Ascending aorta (tissue), 2 donors: ENCODE measurements around the gene LIME1. TPM values are rescaled to one million over a fixed set of nuclear protein-coding genes. Genes with fewer than 3 reads are reported as not detected.

Experiments used
- DNase-seq, 2 donors: peaks; one replicate each; pipeline ENCODE4 v3.0.0-alpha.2; 2019; ENCODE audit warnings: low spot score in 2 of 2
- H3K27ac ChIP-seq, 2 donors: fragments of 200-600 bp; sonication (generic); one replicate each; pipeline ENCODE4 v1.5.1; 2016 to 2017; ENCODE audit warnings: mild to moderate bottlenecking in 1 of 2
- H3K27me3 ChIP-seq: fragments of 200-600 bp; sonication (generic); one replicate; pipeline ENCODE4 v1.5.1; 2017
- H3K36me3 ChIP-seq, 2 donors: fragments of 200-600 bp; sonication (generic); one replicate each; pipeline ENCODE4 v1.5.1; 2016
- H3K4me1 ChIP-seq, 2 donors: fragments of 200-600 bp; sonication (generic); one replicate each; pipeline ENCODE4 v1.5.1; 2016 to 2017; ENCODE audit warnings: mild to moderate bottlenecking in 1 of 2
- H3K4me3 ChIP-seq, 2 donors: fragments of 200-600 bp; sonication (generic); one replicate each; pipeline ENCODE4 v1.5.1; 2016 to 2017; ENCODE audit warnings: mild to moderate bottlenecking in 1 of 2
- H3K9me3 ChIP-seq, 2 donors: fragments of 200-600 bp; sonication (generic); one replicate each; pipeline ENCODE4 v1.5.1; 2016
- intact Hi-C: fragments of 100-400 bp; cut with DNase I; formaldehyde crosslinking; loops from one replicate; pipeline ENCODE4 v1.15.1; 2023
- total RNA-seq: library from RNA; depleted of rRNA; stranded (reverse); fragments of >200 nt; gene quantifications from one replicate; pipeline ENCODE4 v1.1.0, GENCODE V29; 2016
- TF ChIP-seq, protein P1 (sequence below), 3 experiments: fragments of 200-600 bp in 2 of 3; fragments of 450-650 bp in 1 of 3; sonication (generic) in 2 of 3; IDR thresholded peaks; one replicate each; pipeline ENCODE4 v1.5.1; 2016 to 2019; ENCODE audit warnings: antibody characterized with exemption in 3 of 3, mild to moderate bottlenecking in 1 of 3, moderate library complexity in 1 of 3

Gene LIME1
- total RNA-seq, 1 donor from 2014 or later = 7.3 TPM

DNA sequence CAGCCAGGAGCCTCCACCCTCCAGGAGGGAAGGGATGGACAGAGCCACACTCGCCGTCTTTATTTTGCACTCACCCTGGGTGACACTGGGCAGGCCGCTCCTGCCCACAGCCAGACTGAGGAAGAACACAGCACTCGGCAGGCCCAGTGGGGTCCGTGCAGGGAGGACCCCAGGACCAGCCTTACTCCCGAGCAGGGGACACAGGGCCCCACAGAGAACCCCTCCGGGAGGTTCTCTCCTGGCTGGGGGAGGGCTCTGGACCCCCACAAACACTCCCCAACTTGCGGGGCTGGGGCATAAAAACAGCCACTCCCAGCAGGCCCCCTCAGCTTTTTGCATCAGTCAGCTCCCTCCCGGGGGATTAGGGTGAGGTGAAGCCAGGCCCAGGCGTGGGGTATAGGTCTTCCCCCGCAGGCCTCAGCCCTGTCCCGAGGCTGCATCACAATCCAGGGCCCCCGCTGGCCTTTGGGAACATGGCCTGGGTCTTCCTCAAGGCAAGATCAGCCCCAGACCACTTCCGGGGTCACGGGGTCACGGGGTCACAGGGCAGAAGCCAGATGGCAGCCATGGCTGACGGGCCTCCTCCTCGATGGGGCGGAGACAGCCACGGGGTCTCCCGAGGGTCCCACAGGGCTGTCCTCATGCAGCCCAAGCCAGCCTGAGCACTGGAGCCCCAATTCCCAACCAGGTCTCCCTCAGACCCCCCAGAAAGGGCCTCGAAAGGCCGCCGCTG, 36.8 kb upstream of the LIME1 start:
- Histone ChIP-seq H3K27me3 (no peaks in the 10 kb centered on the region), H3K4me3 (no peak overlapping the region), H3K36me3 (peaks cover 20 to 39% of the 10 kb centered on the region in 2 donors), H3K27ac (peak overlapping the region; percentile 64 to 78), H3K4me1 (peaks cover 16 to 18% of the 10 kb centered on the region in 2 donors), H3K9me3 (no peaks in the 10 kb centered on the region)
- intact Hi-C loops = loop anchor here (5.0 kb wide), 1 partner anchor 37 kb away; no protein-coding TSS in a partner anchor
- TF ChIP-seq, protein P1, sequence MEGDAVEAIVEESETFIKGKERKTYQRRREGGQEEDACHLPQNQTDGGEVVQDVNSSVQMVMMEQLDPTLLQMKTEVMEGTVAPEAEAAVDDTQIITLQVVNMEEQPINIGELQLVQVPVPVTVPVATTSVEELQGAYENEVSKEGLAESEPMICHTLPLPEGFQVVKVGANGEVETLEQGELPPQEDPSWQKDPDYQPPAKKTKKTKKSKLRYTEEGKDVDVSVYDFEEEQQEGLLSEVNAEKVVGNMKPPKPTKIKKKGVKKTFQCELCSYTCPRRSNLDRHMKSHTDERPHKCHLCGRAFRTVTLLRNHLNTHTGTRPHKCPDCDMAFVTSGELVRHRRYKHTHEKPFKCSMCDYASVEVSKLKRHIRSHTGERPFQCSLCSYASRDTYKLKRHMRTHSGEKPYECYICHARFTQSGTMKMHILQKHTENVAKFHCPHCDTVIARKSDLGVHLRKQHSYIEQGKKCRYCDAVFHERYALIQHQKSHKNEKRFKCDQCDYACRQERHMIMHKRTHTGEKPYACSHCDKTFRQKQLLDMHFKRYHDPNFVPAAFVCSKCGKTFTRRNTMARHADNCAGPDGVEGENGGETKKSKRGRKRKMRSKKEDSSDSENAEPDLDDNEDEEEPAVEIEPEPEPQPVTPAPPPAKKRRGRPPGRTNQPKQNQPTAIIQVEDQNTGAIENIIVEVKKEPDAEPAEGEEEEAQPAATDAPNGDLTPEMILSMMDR (IDR thresholded peaks at IDR 0.05) = no peak
- peak in 1 of 2 donors; percentile 63 for DNase-seq

DNA sequence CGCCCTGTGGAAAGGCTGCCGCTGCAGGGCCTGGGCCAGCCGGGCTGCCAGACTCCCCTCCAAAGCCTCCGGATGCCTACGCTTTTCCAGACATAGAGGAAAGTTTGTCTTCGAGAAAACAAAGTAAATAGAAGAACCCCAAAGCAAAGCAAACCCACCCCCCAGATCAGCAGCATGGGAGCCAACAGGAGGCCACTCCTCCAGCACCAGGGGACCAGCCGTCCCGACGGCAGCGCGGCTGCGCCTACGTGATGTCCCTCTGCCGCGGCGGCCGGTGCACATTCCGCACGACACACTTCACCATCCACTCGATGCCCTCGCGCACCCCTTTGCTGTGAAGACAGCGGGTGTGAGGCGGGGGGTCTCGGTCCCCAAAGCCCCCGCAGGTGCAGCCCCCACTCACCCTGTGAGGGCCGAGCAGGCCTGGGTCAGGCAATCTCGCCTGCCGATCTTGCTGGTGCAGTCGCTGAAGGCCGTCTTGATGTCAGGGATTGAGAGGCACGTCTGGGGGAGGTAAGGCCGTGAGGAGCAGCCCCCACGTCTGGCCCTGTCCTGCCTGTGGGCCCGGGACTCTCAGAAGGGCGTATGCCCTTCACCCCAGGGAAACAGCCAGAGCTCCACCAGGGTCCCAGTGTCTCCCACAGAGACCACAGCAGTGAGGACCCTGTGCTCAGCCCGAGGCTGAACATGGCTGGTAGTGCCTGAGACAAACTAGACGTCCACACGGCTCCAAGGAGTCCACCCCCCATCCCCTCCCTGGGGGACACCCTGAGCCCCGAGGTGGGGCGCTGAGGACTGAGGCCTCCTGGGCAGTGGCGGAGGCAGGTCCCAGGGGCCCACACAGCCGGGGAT, 36.0 kb upstream of the LIME1 start:
- TF ChIP-seq, protein P1 (IDR thresholded peaks at IDR 0.05) = no peak
- no peak for DNase-seq
- H3K27ac ChIP-seq = peak overlapping the region; percentile 64 to 78
- H3K27me3 ChIP-seq = no peaks in the 10 kb centered on the region
- intact Hi-C loops = no loop called here
- peaks cover 20 to 39% of the 10 kb centered on the region in 2 donors for H3K36me3 ChIP-seq
- no peaks in the 10 kb centered on the region for H3K9me3 ChIP-seq
- H3K4me1 ChIP-seq = peaks cover 16 to 18% of the 10 kb centered on the region in 2 donors
- H3K4me3 ChIP-seq = no peak overlapping the region

DNA sequence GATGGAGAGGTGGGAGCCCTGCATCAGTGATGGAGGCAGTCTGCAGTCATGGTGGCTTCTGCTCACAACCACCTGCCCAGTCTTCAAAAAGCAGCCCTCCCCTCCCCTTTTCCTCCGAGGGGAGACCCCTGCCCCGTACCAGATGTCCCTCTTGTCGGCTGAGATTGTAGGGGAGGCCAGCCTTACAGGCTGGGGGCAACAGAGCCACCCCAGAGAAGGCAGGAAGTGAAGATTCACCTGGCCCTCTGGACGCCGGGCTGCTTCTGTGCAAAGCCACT, 35.5 kb upstream of the LIME1 start:
- H3K4me3 ChIP-seq = no peak overlapping the region
- no peaks in the 10 kb centered on the region for H3K27me3 ChIP-seq
- H3K27ac ChIP-seq = no peak overlapping the region
- TF ChIP-seq, protein P1 (IDR thresholded peaks at IDR 0.05) = no peak
- H3K4me1 ChIP-seq = peaks cover 16 to 18% of the 10 kb centered on the region in 2 donors
- intact Hi-C loops = no loop called here
- DNase-seq = peak in 1 of 2 donors; percentile 57
- H3K36me3 ChIP-seq = peaks cover 26 to 40% of the 10 kb centered on the region in 2 donors
- H3K9me3 ChIP-seq = no peaks in the 10 kb centered on the region

DNA sequence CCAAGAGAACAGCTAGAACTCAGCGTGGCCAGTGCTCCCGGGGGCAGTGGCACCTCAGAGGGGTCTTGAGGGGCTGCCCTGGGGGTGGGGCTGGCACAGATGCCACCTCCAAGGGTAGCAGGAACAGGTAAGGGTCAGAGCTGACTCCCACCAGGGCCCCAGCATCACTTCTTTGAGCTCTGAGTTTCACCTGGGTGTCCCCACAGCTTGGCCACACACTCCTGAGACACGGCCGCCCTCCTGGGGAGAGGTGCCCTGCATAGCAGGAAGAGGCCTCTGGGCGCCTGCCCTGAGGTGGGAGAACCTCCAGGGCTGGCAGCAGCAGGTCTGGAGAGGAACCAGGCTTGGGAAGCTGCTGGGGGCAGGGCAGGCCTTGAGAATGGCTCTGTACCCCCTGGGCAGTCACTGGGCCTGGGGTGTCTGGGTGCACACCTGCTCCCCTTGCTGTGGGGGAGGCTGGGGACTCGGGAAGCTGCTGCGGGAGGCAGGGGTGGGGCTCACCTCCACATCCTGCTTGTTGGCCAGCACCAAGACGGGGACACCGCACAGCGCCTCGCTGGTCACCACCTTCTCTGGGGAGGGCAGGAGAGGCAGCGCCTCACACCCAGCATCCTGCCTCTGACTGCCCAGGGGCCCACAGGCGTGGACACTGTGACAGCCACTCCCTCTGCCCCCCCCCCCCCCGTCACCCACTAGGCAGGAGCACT, 35.0 kb upstream of the LIME1 start:
- TF ChIP-seq, protein P1 (IDR thresholded peaks at IDR 0.05) = no peak
- no peak overlapping the region for H3K4me3 ChIP-seq
- H3K4me1 ChIP-seq = peaks cover 16 to 18% of the 10 kb centered on the region in 2 donors
- no peak overlapping the region for H3K27ac ChIP-seq
- no peaks in the 10 kb centered on the region for H3K9me3 ChIP-seq
- peak in 1 of 2 donors; percentile 58 for DNase-seq
- peaks cover 30 to 44% of the 10 kb centered on the region in 2 donors for H3K36me3 ChIP-seq
- intact Hi-C loops = no loop called here
- H3K27me3 ChIP-seq = no peaks in the 10 kb centered on the region

DNA sequence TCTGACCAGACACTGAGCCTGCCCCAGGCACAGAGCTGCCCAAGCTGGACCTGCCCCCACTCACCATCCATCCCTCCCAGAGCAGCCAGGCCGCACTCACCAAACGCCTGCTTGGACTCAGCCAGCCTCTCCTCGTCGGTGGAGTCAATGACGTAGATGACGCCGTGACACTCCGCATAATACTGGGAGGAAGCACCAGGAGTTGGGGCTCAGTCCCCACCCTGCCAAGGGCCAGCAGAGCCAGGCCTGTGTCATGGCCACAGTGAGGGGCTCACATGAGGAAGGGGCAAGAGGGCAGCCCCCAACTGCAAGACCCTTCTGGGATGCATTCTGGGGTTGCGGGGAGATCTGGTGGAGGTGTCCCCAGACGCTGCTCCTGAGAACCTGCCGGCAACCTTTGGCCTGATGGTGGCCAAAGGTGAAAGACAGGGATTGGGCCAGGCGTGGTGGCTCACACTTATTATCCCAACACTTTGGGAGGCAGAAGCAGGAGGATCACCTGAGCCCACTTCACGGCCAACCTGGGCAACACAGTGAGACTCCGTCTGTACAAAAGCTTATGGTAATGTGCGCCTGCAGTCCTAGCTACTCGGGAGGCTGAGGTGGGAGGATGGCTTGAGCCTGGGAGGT, 34.3 kb upstream of the LIME1 start:
- Histone ChIP-seq H3K27ac (no peak overlapping the region), H3K4me1 (peaks cover 20 to 21% of the 10 kb centered on the region in 2 donors), H3K4me3 (no peak overlapping the region), H3K27me3 (no peaks in the 10 kb centered on the region), H3K36me3 (peaks cover 30 to 44% of the 10 kb centered on the region in 2 donors), H3K9me3 (no peaks in the 10 kb centered on the region)
- TF ChIP-seq, protein P1 (IDR thresholded peaks at IDR 0.05) = no peak
- peak; percentile 8 to 42 for DNase-seq
- intact Hi-C loops = no loop called here
